Measurements from ENCODE around the gene AP5S1. TPM values are rescaled to one million over a fixed set of nuclear protein-coding genes. Genes with fewer than 3 reads are reported as not detected.
A peak's percentile ranks its signal among the peaks of the same experiment; 100 is the strongest.

The AP5S1 gene
- total RNA-seq, 2 donors from 2014 or later = 14.6 to 17.3 TPM

DNA sequence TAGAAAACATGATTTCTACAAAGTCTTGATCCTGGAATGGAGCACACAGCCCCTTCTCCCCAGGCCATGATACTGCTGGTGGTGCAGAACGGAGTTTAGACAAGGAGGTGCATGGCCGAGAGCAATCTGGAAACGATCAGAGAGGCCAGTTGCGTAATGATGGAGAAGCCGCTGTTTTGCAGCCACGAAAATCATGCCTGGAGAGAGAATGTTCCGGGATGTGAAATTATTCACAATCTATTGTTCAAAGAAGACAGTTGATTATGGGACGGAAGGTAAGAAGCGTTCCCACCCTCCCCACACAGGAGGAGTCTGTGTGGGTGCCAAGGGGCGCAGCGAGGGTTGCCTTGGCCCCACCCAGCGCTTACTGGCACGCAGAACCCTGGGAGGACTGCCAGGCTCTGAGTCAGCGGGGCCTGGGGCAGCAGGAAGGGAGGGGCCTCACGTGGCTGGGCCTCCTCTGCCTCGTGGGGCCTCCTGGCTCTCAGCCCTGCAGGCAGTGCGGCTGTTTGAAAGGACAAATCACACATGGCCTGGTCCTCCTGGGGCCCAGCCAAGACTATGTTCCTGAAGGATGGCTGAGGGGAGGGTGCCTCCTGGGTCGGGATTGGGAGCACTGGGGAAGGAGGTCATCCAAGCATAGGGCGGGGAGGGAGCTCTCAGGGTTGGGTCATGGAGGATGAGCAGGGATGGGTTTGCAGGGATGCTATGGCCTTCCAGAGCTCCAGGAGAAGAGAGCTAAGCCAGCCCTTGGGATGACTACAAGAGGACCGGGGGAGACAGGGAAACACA is 8.7 kb upstream of the AP5S1 start:
- H3K4me1 ChIP-seq = peaks cover 0 to 55% of the 10 kb centered on the region in 2 donors
- H3K36me3 ChIP-seq = no peaks in the 10 kb centered on the region
- H3K27ac ChIP-seq = peak overlapping the region; percentile 85 to 95
- no peaks in the 10 kb centered on the region for H3K27me3 ChIP-seq
- TF ChIP-seq, protein P1, sequence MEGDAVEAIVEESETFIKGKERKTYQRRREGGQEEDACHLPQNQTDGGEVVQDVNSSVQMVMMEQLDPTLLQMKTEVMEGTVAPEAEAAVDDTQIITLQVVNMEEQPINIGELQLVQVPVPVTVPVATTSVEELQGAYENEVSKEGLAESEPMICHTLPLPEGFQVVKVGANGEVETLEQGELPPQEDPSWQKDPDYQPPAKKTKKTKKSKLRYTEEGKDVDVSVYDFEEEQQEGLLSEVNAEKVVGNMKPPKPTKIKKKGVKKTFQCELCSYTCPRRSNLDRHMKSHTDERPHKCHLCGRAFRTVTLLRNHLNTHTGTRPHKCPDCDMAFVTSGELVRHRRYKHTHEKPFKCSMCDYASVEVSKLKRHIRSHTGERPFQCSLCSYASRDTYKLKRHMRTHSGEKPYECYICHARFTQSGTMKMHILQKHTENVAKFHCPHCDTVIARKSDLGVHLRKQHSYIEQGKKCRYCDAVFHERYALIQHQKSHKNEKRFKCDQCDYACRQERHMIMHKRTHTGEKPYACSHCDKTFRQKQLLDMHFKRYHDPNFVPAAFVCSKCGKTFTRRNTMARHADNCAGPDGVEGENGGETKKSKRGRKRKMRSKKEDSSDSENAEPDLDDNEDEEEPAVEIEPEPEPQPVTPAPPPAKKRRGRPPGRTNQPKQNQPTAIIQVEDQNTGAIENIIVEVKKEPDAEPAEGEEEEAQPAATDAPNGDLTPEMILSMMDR (IDR thresholded peaks at IDR 0.05) = no peak
- H3K4me3 ChIP-seq = peak overlapping the region; percentile 37 to 41
- H3K9me3 ChIP-seq = no peaks in the 10 kb centered on the region
- peak; percentile 99 for DNase-seq (ENCODE audit: low spot score)

DNA sequence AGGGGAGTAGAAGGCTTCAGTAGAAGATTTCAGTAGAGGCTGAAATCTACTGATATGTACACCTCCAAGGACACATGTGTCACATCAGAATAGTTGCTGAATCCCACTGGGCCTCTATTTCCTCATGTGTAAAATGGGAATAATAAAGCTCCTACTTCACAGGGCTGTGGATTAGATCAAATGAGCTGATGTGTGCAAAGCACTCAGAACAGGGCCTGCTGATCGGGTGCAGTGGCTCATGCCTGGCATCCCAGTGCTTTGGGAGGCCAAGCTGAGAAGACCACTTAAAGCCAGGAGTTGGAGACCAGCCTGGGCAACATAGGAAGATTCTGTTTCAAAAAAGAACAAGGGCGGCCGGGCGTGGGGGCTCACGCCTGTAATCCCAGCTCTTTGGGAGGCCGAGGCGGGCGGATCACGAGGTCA is 8.1 kb upstream of the AP5S1 start:
- H3K9me3 ChIP-seq = no peaks in the 10 kb centered on the region
- no peaks in the 10 kb centered on the region for H3K27me3 ChIP-seq
- TF ChIP-seq, protein P1 (IDR thresholded peaks at IDR 0.05) = no peak
- peaks cover 0 to 49% of the 10 kb centered on the region in 2 donors for H3K4me1 ChIP-seq
- no peaks in the 10 kb centered on the region for H3K36me3 ChIP-seq
- H3K27ac ChIP-seq = peak overlapping the region; percentile 85 to 95
- H3K4me3 ChIP-seq = no peak overlapping the region
- no peak for DNase-seq (ENCODE audit: low spot score)

DNA sequence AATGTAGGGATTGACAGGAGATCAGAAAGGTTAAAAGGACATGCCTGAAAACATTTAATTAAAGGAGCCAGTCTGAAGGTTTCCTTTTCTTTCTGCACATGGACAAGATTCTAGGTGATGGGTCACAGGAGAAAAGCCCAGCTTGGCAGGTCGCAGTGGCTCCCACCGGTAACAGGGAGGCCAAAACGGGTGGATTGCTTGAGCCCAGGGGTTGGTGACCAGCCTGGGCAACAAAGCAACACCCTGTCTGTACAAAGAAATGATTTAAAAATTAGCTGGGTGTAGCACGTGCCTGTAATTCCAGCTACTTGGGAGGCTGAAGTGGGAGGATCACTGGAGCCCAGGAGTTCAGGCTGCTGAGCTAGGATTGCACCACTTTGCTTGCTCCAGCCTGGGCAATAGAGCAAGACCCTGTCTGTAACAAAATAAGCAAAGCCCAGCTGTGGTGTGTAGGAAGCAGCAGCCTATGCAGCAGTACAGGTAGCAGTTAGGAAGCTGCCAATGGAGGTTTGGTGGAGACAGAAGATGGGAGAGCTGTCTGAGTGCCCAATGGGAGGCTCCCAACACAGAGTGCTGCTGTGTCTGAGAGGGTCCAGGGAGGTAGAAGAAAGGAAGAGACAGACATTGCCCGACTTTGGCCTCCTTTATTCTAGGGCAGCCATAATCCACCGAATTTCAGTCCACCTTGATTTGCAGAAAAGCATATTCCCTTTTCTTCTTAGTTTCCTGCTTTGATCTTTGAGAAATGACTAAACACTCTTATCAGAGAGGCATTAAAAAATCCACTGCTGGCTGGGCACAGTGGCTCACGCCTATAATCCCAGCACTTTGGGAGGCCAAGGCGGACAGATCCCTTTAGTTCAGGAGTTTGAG is 7.1 kb upstream of the AP5S1 start:
- no peak for DNase-seq (ENCODE audit: low spot score)
- Histone ChIP-seq H3K4me3 (no peak overlapping the region), H3K27ac (peak overlapping the region; percentile 85 to 95), H3K27me3 (no peaks in the 10 kb centered on the region), H3K4me1 (peaks cover 0 to 42% of the 10 kb centered on the region in 2 donors), H3K9me3 (no peaks in the 10 kb centered on the region), H3K36me3 (no peaks in the 10 kb centered on the region)
- TF ChIP-seq, protein P1 (IDR thresholded peaks at IDR 0.05) = no peak

DNA sequence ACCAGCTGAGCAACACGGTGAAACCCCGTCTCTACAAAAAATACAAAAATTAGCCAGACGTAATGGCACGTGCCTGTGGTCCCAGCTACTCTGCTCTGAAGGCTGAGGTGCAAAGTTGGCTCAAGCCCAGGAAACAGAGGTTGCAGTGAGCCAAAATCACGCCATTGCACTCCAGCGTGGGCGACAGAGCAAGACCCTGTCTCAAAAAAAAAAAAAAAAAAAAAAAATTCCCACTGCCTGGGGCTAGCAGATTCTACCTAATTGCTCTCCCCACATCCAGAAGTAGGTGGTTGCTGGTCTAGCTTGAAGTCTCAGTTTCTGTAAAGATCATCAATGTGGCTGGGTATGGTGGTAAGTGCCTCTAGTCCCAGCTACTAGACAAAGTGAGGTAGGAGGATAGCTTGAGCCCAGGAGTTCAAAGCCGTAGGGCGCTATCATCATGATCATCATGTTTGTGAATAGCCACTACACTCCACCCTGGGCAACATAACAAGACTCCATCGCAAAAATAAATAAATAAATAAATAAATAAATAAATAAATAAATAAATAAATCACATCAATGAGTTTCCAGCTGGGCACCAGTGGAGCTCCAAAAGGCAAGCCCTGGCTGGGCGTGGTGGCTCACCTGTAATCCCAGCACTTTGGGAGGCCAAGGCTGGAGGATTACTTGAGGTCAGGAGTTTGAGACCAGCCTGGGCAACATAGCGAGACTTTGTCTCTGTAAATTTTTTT is 6.3 kb upstream of the AP5S1 start:
- no peak overlapping the region for H3K4me3 ChIP-seq
- H3K27ac ChIP-seq = no peak overlapping the region
- peaks cover 0 to 44% of the 10 kb centered on the region in 2 donors for H3K4me1 ChIP-seq
- no peaks in the 10 kb centered on the region for H3K9me3 ChIP-seq
- H3K36me3 ChIP-seq = no peaks in the 10 kb centered on the region
- no peak for DNase-seq (ENCODE audit: low spot score)
- no peaks in the 10 kb centered on the region for H3K27me3 ChIP-seq
- TF ChIP-seq, protein P1 (IDR thresholded peaks at IDR 0.05) = no peak

DNA sequence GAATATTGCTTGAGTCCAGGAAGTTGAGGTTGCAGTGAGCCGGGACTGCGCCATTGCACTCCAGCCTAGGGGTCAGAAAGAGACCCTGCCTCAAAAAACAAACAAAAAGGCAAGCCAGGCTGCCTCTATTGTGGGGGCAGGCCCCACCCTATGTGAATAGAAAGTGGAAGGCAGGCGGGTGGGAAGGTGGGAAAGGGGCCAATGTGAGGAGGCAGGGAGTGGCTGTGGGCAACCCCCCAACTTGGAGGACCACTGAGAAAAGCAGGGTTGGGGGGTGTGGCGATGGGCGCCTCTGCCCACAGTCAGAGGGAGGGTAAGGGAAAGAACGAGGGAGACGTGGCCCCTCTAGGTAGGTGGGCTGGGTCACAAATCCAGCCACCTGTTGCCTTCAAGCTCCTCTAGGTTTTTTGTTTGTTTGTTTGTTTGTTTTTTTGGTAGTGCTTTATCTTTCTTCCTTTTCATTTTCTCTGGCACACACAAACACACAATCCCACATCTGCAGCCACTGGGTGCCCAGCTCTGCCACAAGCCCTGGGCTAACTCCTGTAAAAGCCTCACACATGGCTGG is 5.3 kb upstream of the AP5S1 start:
- no peak overlapping the region for H3K4me3 ChIP-seq
- H3K36me3 ChIP-seq = no peaks in the 10 kb centered on the region
- H3K27me3 ChIP-seq = no peaks in the 10 kb centered on the region
- peaks cover 0 to 47% of the 10 kb centered on the region in 2 donors for H3K4me1 ChIP-seq
- H3K9me3 ChIP-seq = no peaks in the 10 kb centered on the region
- no peak overlapping the region for H3K27ac ChIP-seq
- TF ChIP-seq, protein P1 (IDR thresholded peaks at IDR 0.05) = no peak
- DNase-seq (ENCODE audit: low spot score) = no peak

All from right atrium auricular region (tissue), 2 donors.